Keratinocyte (primary cell): ENCODE results near the gene CLDN22.

Source experiments
- CTCF ChIP-seq, 3 experiments: IDR thresholded peaks in 1 of 3; conservative IDR thresholded peaks in 1 of 3; optimal IDR thresholded peaks in 1 of 3; 2 replicates in 2 of 3; 3 replicates in 1 of 3; pipeline versions ENCODE3 to v1.5.1; 2011; ENCODE audit warnings: low read length in 3 of 3, mild to moderate bottlenecking in 3 of 3, moderate library complexity in 2 of 3, control low read depth in 1 of 3, inconsistent platforms in 1 of 3; ENCODE audit not compliant: insufficient read depth in 2 of 3; ENCODE audit errors: extremely low read depth in 1 of 3
- EZH2 ChIP-seq: IDR thresholded peaks from one replicate; pipeline ENCODE4 v1.6.1; 2012; ENCODE audit warnings: inconsistent platforms, mild to moderate bottlenecking, low read length, moderate library complexity

GRCh38 chr4:183291070-183291469 lies 29.0 kb downstream of the CLDN22 start:
- TF ChIP-seq CTCF (optimal IDR thresholded peaks at IDR 0.05 in 1 of 3, IDR thresholded peaks at IDR 0.05 in 1 of 3, conservative IDR thresholded peaks at IDR 0.05 in 1 of 3; ENCODE audit: extremely low read depth in 1 of 3, insufficient read depth in 2 of 3, low read length in 3 of 3) = no peak
- TF ChIP-seq EZH2 = no peak
